NB4 (cell line): ENCODE results near the gene CPZ.

Experiments
- DNase-seq: peaks from one replicate; pipeline ENCODE4 v3.0.0; 2010; ENCODE audit warnings: low read depth
- H3K4me3 ChIP-seq: one replicate; pipeline ENCODE4 v1.5.1; 2011; ENCODE audit warnings: mild to moderate bottlenecking, low read depth, low read length, moderate library complexity
- MYC ChIP-seq: IDR thresholded peaks from 2 replicates; pipeline ENCODE4 v1.6.1; 2011; ENCODE audit warnings: low read depth, low read length
- POLR2A ChIP-seq: IDR thresholded peaks from 2 replicates; pipeline ENCODE4 v1.6.1; 2011; ENCODE audit warnings: mild to moderate bottlenecking; ENCODE audit not compliant: insufficient read length; ENCODE audit errors: extremely low read depth
- TF ChIP-seq, protein P1 (sequence below): IDR thresholded peaks from 2 replicates; pipeline ENCODE4 v1.6.1; 2011; ENCODE audit warnings: low read depth, low read length
- TF ChIP-seq, protein P2 (sequence below): IDR thresholded peaks from one replicate; pipeline ENCODE4 v1.5.1; 2012; ENCODE audit warnings: low read depth, low read length

CPZ gene

DNA sequence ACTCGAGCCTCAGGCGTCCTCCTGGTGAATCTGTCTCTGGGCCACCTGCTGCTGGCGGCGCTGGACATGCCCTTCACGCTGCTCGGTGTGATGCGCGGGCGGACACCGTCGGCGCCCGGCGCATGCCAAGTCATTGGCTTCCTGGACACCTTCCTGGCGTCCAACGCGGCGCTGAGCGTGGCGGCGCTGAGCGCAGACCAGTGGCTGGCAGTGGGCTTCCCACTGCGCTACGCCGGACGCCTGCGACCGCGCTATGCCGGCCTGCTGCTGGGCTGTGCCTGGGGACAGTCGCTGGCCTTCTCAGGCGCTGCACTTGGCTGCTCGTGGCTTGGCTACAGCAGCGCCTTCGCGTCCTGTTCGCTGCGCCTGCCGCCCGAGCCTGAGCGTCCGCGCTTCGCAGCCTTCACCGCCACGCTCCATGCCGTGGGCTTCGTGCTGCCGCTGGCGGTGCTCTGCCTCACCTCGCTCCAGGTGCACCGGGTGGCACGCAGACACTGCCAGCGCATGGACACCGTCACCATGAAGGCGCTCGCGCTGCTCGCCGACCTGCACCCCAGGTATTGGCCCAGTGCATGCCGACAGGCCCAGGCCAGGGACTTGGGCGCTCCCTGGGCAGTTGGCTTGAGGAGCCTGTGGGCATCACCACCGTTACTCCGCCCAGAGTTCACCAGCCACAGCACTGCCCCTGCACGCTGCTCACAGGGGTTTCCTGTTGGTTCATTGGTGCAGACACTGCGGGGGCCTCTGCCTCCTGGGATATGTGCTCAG, 11.3 kb upstream of the CPZ start:
- H3K4me3 ChIP-seq, result no peak overlapping the region
- TF ChIP-seq POLR2A (no peak), MYC (no peak)
- TF ChIP-seq, protein P1, sequence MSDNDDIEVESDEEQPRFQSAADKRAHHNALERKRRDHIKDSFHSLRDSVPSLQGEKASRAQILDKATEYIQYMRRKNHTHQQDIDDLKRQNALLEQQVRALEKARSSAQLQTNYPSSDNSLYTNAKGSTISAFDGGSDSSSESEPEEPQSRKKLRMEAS, result no peak
- TF ChIP-seq, protein P2, sequence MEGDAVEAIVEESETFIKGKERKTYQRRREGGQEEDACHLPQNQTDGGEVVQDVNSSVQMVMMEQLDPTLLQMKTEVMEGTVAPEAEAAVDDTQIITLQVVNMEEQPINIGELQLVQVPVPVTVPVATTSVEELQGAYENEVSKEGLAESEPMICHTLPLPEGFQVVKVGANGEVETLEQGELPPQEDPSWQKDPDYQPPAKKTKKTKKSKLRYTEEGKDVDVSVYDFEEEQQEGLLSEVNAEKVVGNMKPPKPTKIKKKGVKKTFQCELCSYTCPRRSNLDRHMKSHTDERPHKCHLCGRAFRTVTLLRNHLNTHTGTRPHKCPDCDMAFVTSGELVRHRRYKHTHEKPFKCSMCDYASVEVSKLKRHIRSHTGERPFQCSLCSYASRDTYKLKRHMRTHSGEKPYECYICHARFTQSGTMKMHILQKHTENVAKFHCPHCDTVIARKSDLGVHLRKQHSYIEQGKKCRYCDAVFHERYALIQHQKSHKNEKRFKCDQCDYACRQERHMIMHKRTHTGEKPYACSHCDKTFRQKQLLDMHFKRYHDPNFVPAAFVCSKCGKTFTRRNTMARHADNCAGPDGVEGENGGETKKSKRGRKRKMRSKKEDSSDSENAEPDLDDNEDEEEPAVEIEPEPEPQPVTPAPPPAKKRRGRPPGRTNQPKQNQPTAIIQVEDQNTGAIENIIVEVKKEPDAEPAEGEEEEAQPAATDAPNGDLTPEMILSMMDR, result no peak
- no peak for DNase-seq

DNA sequence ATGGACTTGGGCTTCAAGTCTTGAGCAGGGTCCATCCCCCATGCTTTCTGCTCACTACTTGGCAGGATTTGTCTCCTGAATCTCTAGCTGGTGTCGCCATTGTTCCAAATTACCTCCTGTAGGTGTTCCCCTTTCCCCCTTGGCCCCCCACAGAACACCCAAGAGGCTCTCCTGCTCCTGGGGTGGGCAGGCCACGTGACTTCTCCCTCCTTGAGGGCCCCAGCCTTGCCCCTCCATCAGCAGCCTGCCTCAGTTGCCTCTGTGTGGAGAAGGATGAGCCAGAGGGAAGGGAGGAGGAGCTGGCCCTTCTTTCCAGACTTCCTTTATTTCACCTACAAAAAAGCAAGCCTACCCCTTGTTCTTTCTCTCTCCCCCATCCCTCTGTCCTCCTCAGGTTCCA, 10.5 kb upstream of the CPZ start:
- DNase-seq, result no peak
- TF ChIP-seq, protein P2, result no peak
- TF ChIP-seq POLR2A (no peak), MYC (no peak)
- TF ChIP-seq, protein P1, result no peak
- H3K4me3 ChIP-seq, result no peak overlapping the region

DNA sequence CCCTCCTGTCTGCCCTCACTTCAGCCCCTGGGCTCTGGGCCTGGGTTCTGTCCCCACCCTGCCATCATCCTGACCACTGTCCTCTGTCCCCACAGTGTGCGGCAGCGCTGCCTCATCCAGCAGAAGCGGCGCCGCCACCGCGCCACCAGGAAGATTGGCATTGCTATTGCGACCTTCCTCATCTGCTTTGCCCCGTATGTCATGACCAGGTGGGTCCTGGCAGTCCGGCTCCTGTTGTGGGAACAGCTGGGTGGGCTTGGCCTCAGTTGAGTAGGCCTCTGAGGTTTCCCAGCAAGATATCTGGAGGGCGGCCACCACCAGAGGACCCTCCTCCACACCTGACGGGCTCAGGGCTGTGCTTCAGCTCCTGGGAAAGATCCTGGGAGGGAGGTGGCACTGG, 10.1 kb upstream of the CPZ start:
- H3K4me3 ChIP-seq, result no peak overlapping the region
- TF ChIP-seq, protein P2, result no peak
- TF ChIP-seq MYC (no peak), POLR2A (no peak)
- TF ChIP-seq, protein P1, result no peak
- no peak for DNase-seq

DNA sequence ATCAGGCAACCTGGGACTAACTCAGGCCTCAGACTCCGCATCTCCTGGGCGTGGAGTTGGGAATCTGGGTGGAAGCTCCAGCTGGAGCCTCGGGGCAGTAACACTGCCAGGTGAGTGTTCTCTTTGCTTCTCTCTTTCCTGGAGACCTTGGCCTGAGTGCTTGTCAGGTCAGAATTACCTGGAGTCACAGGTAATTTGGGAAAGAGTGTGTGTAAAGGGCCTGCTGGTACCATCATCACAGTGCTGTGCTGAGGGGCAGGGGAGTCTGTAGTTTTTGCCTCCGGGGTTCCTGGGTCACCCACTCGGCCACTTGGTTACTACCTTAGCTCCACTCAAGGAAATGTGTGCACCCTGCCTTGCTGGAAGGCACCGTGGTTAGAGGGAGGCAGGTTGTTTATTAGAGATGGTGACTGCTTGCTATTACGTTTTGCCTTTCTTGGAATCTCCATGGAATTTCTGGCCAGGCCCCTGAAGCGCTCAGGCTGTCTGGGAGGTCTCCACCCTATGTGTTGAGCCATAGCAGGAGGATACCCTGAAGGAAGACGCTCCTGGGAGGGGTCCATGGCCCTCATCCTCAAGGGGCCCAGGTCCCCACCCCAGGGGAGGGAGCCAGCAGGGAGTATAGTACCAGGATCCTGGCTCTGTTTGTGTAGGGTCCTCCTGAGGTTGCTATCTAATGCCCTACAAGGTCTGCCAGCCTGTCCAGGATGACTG, 9.5 kb upstream of the CPZ start:
- TF ChIP-seq, protein P2, result no peak
- no peak overlapping the region for H3K4me3 ChIP-seq
- no peak for DNase-seq

DNA sequence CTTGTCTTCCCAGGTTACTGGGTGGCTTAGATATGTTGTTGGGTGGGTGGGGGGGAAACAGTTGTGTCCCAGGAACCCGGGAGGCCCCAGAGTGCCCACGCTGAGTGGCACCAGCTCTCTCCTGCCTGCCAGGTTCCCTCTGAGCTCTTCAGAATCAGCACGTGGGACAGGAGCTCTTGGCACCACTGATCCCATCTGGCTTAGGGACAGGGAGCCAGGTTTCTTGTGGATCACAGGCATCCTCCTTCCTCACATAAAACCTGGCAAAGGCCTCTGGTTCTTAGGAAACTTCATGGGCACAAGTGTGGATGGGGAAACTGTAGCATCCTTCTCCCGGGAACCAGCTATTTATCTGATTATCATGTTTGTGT, 8.9 kb upstream of the CPZ start:
- TF ChIP-seq, protein P2, result no peak
- TF ChIP-seq, protein P1, result no peak
- TF ChIP-seq POLR2A (no peak), MYC (no peak)
- no peak for DNase-seq
- H3K4me3 ChIP-seq, result no peak overlapping the region
